Measurements from ENCODE around the gene MFN2.

MFN2 gene

GRCh38 chr1:12009318-12009947, 29.2 kb downstream of the MFN2 start:
- H3K36me3 ChIP-seq = peaks cover 57 to 98% (median 81%) of the 10 kb centered on the region in 3 donors
- no peak for TF ChIP-seq CTCF (IDR thresholded peaks at IDR 0.05)
- no peak for DNase-seq
- no peak overlapping the region for H3K27ac ChIP-seq
- no peaks in the 10 kb centered on the region for H3K27me3 ChIP-seq
- no peaks in the 10 kb centered on the region for H3K9me3 ChIP-seq
- intact Hi-C loops (cut with DNase I; ENCODE audit: low total_unique reads) = no loop called here
- no peak overlapping the region for H3K4me3 ChIP-seq
- H3K4me1 ChIP-seq = no peaks in the 10 kb centered on the region

- intact Hi-C loops (cut with DNase I; ENCODE audit: low total_unique reads) = no loop called here
- DNase-seq = no peak
- no peak overlapping the region for H3K4me3 ChIP-seq
- peaks cover 42 to 86% (median 66%) of the 10 kb centered on the region in 3 donors for H3K36me3 ChIP-seq
- TF ChIP-seq CTCF (IDR thresholded peaks at IDR 0.05) = no peak
- no peaks in the 10 kb centered on the region for H3K9me3 ChIP-seq
- no peak overlapping the region for H3K27ac ChIP-seq
- no peaks in the 10 kb centered on the region for H3K4me1 ChIP-seq
- H3K27me3 ChIP-seq = no peaks in the 10 kb centered on the region
Observed at GRCh38 chr1:12010746-12011570, 30.7 kb downstream of the MFN2 start.

- H3K4me1 ChIP-seq = no peaks in the 10 kb centered on the region
- H3K27me3 ChIP-seq = no peaks in the 10 kb centered on the region
- DNase-seq = no peak
- peaks cover 31 to 76% (median 56%) of the 10 kb centered on the region in 3 donors for H3K36me3 ChIP-seq
- TF ChIP-seq CTCF (IDR thresholded peaks at IDR 0.05) = no peak
- no peak overlapping the region for H3K4me3 ChIP-seq
- intact Hi-C loops (cut with DNase I; ENCODE audit: low total_unique reads) = no loop called here
- H3K9me3 ChIP-seq = no peaks in the 10 kb centered on the region
- H3K27ac ChIP-seq = no peak overlapping the region
Observed at GRCh38 chr1:12011998-12012397, 31.8 kb downstream of the MFN2 start.

GRCh38 chr1:12012560-12013316, 32.5 kb downstream of the MFN2 start:
- intact Hi-C loops (cut with DNase I; ENCODE audit: low total_unique reads) = no loop called here
- no peaks in the 10 kb centered on the region for H3K9me3 ChIP-seq
- TF ChIP-seq CTCF (IDR thresholded peaks at IDR 0.05) = no peak
- no peak overlapping the region for H3K4me3 ChIP-seq
- H3K27ac ChIP-seq = no peak overlapping the region
- no peaks in the 10 kb centered on the region for H3K4me1 ChIP-seq
- H3K36me3 ChIP-seq = peaks cover 29 to 68% (median 48%) of the 10 kb centered on the region in 3 donors
- DNase-seq = no peak
- H3K27me3 ChIP-seq = no peaks in the 10 kb centered on the region

GRCh38 chr1:12014141-12014991, 34.1 kb downstream of the MFN2 start:
- Histone ChIP-seq H3K27ac (no peak overlapping the region), H3K36me3 (peaks cover 29 to 54% (median 34%) of the 10 kb centered on the region in 3 donors)

More at GRCh38 chr1:12014141-12014991, 34.1 kb downstream of the MFN2 start:
- Histone ChIP-seq H3K4me3 (no peak overlapping the region), H3K4me1 (peaks cover 0 to 3% (median 0%) of the 10 kb centered on the region in 4 donors), H3K9me3 (no peaks in the 10 kb centered on the region), H3K27me3 (no peaks in the 10 kb centered on the region)
- intact Hi-C loops (cut with DNase I; ENCODE audit: low total_unique reads) = no loop called here
- TF ChIP-seq CTCF (IDR thresholded peaks at IDR 0.05) = no peak
- DNase-seq = no peak
